ENCODE data around the gene ACOT7.
A peak's percentile ranks its signal among the peaks of the same experiment; 100 is the strongest.
"Not testable (repeated sequence)": the region's sequence is repeated elsewhere in the genome, so short reads cannot be mapped to it uniquely, and the experiment has no call there.

ACOT7 gene, protein sequence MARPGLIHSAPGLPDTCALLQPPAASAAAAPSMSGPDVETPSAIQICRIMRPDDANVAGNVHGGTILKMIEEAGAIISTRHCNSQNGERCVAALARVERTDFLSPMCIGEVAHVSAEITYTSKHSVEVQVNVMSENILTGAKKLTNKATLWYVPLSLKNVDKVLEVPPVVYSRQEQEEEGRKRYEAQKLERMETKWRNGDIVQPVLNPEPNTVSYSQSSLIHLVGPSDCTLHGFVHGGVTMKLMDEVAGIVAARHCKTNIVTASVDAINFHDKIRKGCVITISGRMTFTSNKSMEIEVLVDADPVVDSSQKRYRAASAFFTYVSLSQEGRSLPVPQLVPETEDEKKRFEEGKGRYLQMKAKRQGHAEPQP

GRCh38 chr1:6393400-6394187, at the start of gene ACOT7:
TSS of gene ACOT7 (minus strand) at chr1:6393767. CDS start at chr1:6393399, 368 bp downstream.
- DNase-seq (ENCODE audit: low spot score): peak; percentile 87

DNA sequence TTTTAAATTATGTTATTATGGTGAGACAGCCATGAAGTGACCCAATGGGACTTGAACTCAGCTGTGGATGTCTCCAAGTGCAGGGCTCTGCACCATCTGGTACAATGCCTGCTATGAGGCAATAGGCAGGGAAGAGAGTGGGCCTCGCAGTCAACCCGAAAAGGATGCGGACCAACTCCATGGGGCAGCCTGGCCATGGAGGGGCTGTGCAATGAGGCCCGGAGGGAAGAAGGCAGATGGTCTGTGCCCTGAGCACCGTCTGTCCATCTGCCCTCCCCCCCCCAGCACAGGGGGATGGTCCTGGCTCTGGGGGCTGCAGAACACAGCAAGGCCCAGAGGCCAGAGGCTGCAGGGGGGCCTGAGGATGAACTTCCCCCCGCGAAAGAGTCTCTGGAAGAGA, 48.0 kb upstream of the ACOT7 start:
- no peak for DNase-seq (ENCODE audit: low spot score)

- peak; percentile 62 for DNase-seq (ENCODE audit: low spot score)
These were observed 46.9 kb upstream of the ACOT7 start for GRCh38 chr1:6440198-6441126.

DNA sequence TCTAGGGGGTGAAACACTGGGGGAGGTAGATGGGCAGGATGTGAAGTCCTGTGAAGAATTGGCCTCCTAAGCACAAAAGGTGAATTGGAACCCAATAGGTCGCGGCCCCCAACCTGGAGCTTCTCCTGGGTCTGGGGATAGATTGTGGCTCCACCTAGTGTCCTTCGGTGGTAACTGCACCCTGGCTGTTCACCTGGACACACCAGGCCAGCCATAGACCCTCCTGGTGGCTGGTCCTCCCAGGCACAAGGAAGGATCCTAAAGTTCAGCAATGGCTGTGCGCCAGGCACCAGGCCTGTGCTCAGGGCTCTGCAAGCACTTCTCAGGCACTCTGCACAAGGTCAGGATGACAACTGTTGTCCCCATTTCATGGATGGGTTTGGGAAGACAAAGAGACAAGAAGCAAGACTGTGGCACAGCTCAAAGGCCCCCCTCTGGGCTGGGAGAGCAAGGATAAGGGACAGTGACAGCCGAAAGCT, 44.5 kb upstream of the ACOT7 start:
- DNase-seq (ENCODE audit: low spot score): peak; percentile 72

DNA sequence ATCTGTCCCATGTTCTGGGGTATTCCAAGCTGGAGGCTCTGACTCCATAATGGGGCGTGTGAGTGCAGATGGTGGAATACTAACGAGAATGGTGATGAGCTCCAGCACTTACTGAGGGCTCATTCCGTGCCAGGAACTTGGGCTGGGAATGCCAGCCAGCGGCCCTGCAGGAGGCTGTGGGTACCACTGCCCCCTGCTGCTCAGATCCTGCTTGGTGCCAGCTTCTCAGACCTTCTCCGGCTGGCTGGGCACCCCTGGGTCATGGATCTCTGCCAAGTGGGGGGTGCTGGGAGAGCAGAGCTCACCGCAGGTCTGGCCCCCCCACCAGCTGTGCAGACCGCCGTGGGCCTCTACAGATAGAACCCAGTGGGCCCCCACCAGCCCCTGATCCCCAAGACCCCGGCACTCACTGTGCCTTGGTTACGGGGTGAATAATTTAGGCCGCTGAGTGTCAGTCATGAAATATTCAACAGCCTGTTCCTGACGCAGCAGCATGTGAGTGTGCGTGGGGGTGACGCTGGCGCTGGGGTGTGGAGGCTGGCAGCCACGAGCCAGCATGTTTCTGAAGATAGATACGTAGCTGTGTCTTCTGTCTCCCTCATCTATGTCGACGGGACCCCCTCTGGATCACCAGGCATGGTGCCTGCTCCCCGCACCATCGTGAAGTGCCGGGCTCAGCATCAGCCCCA, 43.6 kb upstream of the ACOT7 start:
- not testable (repeated sequence) for DNase-seq (ENCODE audit: low spot score)

DNA sequence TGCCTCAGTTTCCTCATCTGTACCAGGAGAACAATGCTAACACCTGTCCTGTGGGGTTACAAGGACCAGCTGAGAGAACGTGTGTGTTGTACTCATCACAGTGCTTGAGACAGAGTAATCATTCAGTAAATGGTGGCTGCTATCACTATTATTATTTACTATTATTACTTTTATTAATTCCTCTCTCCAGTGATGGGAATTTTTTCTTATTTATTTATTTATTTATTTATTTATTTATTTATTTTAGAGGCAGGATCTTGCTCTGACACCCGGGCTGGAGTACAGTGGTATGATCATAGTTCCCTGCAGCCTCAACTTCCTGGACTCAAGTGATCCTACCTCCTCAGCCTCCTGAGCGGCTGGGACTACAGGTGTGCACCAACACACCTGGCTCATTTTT, 42.7 kb upstream of the ACOT7 start:
- DNase-seq (ENCODE audit: low spot score): not testable (repeated sequence)

DNA sequence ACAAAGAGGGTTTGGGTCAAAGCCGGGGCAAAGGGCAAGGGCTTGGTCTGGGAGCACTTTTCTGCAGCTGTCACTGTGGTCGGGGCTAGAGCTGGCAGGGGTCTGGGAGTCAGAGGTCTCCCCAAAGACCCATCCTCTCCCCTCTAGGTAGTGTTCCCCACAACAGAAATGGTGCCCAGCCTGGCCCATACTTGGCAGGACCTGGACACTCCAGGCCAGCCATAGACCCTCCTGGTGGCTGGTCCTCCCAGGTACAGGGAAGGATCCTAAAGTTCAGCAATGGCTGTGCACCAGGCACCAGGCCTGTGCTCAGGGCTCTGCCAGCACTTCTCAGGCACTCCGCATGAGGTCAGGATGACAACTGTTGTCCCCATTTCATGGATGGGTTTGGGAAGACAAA, 42.0 kb upstream of the ACOT7 start:
- no peak for DNase-seq (ENCODE audit: low spot score)

DNA sequence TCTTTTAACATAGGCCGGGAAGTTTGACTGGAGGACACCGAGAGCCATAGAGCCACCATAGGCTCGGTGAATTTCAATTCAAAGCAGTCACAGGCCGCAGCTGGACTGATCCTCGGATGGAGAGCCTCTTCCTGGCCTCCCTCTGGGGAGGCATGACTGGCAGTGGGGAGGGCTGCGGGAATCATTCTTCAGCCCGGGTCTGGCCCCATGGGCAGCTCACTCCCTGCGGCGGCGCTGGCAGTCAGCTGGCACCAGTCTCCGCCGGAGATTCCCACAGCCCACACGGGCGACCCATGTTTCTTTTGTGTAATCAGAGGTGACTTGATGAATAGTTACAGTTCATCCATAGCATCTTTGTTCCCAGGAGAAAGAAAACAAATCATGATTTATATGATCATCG, 41.6 kb upstream of the ACOT7 start:
- no peak for DNase-seq (ENCODE audit: low spot score)

GRCh38 chr1:6434186-6434585, 40.6 kb upstream of the ACOT7 start:
- no peak for DNase-seq (ENCODE audit: low spot score)

GRCh38 chr1:6431645-6432579, 38.3 kb upstream of the ACOT7 start:
- not testable (repeated sequence) for DNase-seq (ENCODE audit: low spot score)

DNA sequence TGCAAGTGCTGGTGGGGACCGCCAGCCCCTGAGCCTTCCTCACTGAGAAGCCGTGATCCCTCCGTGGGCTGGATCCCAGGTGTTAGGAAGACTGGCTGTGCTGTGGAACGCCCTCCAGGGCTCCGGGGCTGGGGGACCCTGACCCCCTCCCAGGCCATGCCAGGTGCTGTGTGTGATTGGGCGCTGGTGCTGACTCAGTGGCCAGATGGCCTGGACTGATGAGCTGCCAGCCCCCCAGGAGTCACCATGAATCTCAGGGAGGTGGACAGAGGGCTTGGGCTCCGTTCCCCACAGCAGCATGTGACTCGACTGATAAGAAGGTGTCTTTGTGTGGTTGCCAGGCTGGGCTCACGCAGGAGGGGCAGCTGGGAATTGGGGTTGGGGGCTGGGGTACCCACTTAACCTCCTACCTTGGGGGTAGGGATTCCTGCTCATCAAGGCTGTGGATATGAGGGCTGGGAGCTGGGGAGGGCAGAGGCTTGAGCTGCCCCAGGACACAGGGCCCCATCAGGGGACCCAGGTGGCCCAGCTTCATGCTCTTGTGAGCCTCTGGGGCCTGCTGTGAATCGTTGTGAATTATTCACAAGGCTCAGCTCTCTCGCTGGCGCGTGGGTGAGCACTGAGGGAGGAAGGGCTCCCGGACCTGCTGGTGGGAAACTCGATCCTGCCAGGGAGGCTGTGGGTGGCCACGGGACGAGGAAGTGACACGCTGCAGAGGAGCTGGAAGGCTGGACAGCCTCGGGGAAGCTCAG, 36.3 kb upstream of the ACOT7 start:
- peak; percentile 45 for DNase-seq (ENCODE audit: low spot score)

DNA sequence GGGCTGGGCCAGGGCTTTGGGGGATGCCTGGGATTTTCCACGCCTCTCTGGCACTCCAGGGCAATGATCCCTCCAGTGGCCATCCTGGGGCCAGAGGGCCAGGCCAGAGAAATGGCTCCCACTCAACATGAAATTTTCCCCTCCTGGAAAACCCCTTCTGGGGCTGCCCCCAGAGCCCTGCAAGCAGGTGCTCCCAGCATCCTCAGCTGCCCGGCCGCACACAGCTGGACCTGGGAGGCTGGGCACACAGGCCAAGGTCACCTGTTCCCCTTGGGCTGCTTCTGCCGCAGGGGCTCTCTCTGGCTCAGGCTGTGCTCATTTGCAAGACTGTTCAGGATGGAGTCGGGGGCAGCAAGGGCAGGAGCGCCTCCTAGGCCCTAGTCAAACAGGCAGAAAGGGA, 34.9 kb upstream of the ACOT7 start:
- DNase-seq (ENCODE audit: low spot score): not testable (repeated sequence)

GRCh38 chr1:6427441-6428390, 34.1 kb upstream of the ACOT7 start:
- DNase-seq (ENCODE audit: low spot score): no peak

DNA sequence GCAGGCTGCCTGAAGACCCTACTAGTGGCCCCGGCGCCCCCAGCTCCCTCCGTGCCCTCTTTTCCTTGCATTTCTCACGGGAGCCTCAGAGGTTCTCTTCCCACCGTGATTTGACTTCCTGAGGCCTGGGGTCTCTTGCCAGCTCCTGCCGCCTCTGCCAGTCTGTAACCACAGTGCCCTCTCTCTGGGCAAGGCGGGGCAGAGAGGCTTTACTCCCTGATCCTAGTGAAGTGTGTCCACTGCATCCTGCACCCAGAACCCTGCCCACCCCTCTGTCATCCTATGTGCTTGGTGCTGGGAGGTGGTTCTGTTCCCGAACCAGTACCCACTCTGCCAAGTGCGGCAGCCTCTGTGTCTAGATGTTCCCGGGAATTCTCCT, 33.4 kb upstream of the ACOT7 start:
- DNase-seq (ENCODE audit: low spot score): no peak

GRCh38 chr1:6426277-6426971, 32.9 kb upstream of the ACOT7 start:
- no peak for DNase-seq (ENCODE audit: low spot score)

DNA sequence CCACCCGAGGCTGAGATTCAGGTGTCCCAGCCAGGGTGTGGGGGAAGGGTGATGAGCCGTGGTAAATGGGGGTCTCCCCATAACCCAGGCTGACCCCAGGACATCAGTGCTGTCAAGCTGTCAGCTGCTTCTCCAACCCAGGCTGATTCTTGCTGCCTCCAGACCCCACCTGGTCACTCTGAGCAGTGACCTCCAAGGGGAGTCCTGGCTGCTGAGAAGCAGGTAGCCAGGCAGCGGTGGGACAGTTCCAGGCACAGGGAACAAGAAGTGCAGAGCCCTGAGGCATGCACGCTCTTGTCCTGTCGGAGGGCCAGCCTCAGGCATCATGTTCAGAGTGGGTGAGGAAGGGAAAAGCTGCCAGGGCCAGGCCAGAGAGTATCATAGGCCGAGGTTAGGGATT, 32.1 kb upstream of the ACOT7 start:
- no peak for DNase-seq (ENCODE audit: low spot score)

GRCh38 chr1:6424619-6425593, 31.3 kb upstream of the ACOT7 start, which contains the start of gene ESPN:
TSS of gene ESPN (plus strand) at chr1:6424776. CDS start at chr1:6424956, 180 bp downstream.
- DNase-seq (ENCODE audit: low spot score): no peak
